Measurements from ENCODE around the gene CCDC12. TPM values are rescaled to one million over a fixed set of nuclear protein-coding genes. Genes with fewer than 3 reads are reported as not detected.

Gene CCDC12
- total RNA-seq, 1 experiment from 2014 or later = 47.3 TPM

DNA sequence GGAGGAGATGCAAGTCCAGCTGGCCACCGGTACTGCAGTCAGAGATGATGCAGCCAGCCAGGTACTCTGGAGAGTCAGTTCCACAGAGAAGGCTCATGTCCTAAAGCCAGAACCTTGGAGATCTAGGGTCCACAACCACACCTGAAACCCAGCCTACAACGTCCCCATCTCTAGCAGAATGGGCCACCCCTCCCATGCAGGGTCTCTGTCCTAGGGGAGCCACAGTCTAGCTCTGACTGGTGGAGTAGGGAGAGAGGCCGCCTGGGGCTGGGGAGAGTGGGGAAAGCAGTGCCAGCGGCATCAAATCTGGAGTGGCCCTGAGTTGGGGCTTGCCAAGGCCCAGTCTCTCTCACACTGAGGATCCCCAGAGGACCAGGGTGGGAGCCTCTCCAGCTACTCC is 55.5 kb downstream of the CCDC12 start:
- no peak for DNase-seq
- Mint-ChIP-seq H3K4me3 (ENCODE audit: low read depth, unreplicated experiment) (no peak overlapping the region), H3K27ac (ENCODE audit: unreplicated experiment) (no peak overlapping the region), H3K27me3 (ENCODE audit: unreplicated experiment) (no peaks in the 10 kb centered on the region), H3K36me3 (ENCODE audit: insufficient read depth, unreplicated experiment) (peaks cover 25% of the 10 kb centered on the region), H3K4me1 (ENCODE audit: low read depth, unreplicated experiment) (no peaks in the 10 kb centered on the region), H3K9me3 (ENCODE audit: low read depth, unreplicated experiment) (peaks cover 2% of the 10 kb centered on the region)
- intact Hi-C loops (cut with micrococcal nuclease; ENCODE audit: unreplicated experiment) = loop anchor here (5.0 kb wide), 1 partner anchor 76 kb away; no protein-coding TSS in a partner anchor
- no TSS peak for BruUV-seq (replicated peaks)
- TF ChIP-seq CTCF (IDR thresholded peaks at IDR 0.05; ENCODE audit: unreplicated experiment) = no peak
- CTCF ChIA-PET = no interaction called here

DNA sequence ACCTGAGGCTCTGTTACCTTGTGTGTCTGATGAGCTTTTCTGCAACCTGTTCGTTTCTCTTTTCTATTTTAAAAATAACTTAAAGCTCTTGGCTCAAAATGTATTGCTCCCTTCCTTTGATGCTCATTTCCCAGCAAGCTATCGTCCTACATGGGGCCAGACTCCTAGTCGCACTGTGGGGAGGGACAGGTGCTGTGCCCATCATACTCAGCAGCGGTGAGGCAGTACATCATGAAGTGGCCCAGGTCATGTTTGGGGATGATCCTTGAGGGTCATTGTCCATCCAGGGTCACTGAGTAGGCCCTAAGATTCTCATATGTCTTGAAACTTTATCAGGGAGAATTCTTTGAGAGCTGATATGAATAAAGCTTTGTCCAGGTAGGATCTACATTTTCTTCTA is 57.9 kb downstream of the CCDC12 start:
- no peaks in the 10 kb centered on the region for H3K27me3 Mint-ChIP-seq (ENCODE audit: unreplicated experiment)
- no peak for DNase-seq
- no peak overlapping the region for H3K27ac Mint-ChIP-seq (ENCODE audit: unreplicated experiment)
- no peak overlapping the region for H3K4me3 Mint-ChIP-seq (ENCODE audit: low read depth, unreplicated experiment)
- CTCF ChIA-PET = interaction anchor here (0.6 kb wide), 1 partner anchor 421 kb away, joined by 3 read pairs; no protein-coding TSS in a partner anchor
- peaks cover 2% of the 10 kb centered on the region for H3K9me3 Mint-ChIP-seq (ENCODE audit: low read depth, unreplicated experiment)
- intact Hi-C loops (cut with micrococcal nuclease; ENCODE audit: unreplicated experiment) = no loop called here
- peaks cover 27% of the 10 kb centered on the region for H3K36me3 Mint-ChIP-seq (ENCODE audit: insufficient read depth, unreplicated experiment)
- peaks cover 4% of the 10 kb centered on the region for H3K4me1 Mint-ChIP-seq (ENCODE audit: low read depth, unreplicated experiment)
- BruUV-seq (replicated peaks) = no TSS peak
- no peak for TF ChIP-seq CTCF (IDR thresholded peaks at IDR 0.05; ENCODE audit: unreplicated experiment)

- no TSS peak for BruUV-seq (replicated peaks)
- CTCF ChIA-PET = interaction anchor here (0.6 kb wide), 1 partner anchor 421 kb away, joined by 3 read pairs; no protein-coding TSS in a partner anchor
- peaks cover 27% of the 10 kb centered on the region for H3K36me3 Mint-ChIP-seq (ENCODE audit: insufficient read depth, unreplicated experiment)
These were observed 58.3 kb downstream of the CCDC12 start for GRCh38 chr3:46918202-46918601.

DNA sequence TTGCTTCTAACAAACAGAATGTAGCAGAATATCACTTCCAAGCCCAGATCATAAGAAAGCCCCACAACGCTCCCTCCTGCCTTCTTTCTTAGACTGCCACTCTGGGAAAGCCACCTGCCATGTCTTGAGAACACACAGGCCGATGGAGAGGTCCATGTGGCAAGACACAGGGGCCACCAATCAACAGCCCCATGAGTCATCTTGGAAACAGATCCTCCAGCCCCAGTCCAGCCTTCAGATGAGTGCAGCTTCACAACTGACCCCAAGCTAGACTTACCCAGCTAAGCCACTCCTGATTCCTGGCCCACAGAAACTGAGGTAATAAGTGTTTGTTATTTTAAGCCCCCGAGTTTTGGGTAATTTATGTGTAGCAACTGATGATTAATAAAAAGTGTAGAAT is 59.3 kb downstream of the CCDC12 start:
- TF ChIP-seq CTCF (IDR thresholded peaks at IDR 0.05; ENCODE audit: unreplicated experiment) = no peak
- CTCF ChIA-PET = no interaction called here
- Mint-ChIP-seq H3K27me3 (ENCODE audit: unreplicated experiment) (no peaks in the 10 kb centered on the region), H3K27ac (ENCODE audit: unreplicated experiment) (no peak overlapping the region), H3K4me1 (ENCODE audit: low read depth, unreplicated experiment) (peaks cover 9% of the 10 kb centered on the region), H3K36me3 (ENCODE audit: insufficient read depth, unreplicated experiment) (peaks cover 22% of the 10 kb centered on the region), H3K4me3 (ENCODE audit: low read depth, unreplicated experiment) (no peak overlapping the region), H3K9me3 (ENCODE audit: low read depth, unreplicated experiment) (peaks cover 2% of the 10 kb centered on the region)
- no peak for DNase-seq
- no TSS peak for BruUV-seq (replicated peaks)
- intact Hi-C loops (cut with micrococcal nuclease; ENCODE audit: unreplicated experiment) = no loop called here

More at GRCh38 chr3:46918202-46918601, 58.3 kb downstream of the CCDC12 start:
- H3K4me3 Mint-ChIP-seq (ENCODE audit: low read depth, unreplicated experiment) = no peak overlapping the region
- no peak for TF ChIP-seq CTCF (IDR thresholded peaks at IDR 0.05; ENCODE audit: unreplicated experiment)
- no peak overlapping the region for H3K27ac Mint-ChIP-seq (ENCODE audit: unreplicated experiment)
- intact Hi-C loops (cut with micrococcal nuclease; ENCODE audit: unreplicated experiment) = no loop called here
- DNase-seq = no peak
- H3K27me3 Mint-ChIP-seq (ENCODE audit: unreplicated experiment) = no peaks in the 10 kb centered on the region
- peaks cover 2% of the 10 kb centered on the region for H3K9me3 Mint-ChIP-seq (ENCODE audit: low read depth, unreplicated experiment)
- peaks cover 9% of the 10 kb centered on the region for H3K4me1 Mint-ChIP-seq (ENCODE audit: low read depth, unreplicated experiment)

Data from Calu3 (cell line).